ENCODE data around the gene CYTL1.
"Not testable (repeated sequence)": the region's sequence is repeated elsewhere in the genome, so short reads cannot be mapped to it uniquely, and the experiment has no call there.

CYTL1 gene

GRCh38 chr4:5019274-5019673 is at the start of gene CYTL1:
TSS of gene CYTL1 (minus strand) at chr4:5019458. CDS start at chr4:5019445, 13 bp downstream.
- no peak for DNase-seq (ENCODE audit: low read depth)

- no peak for DNase-seq (ENCODE audit: low read depth)
Observed at GRCh38 chr4:5067908-5068307, 48.6 kb upstream of the CYTL1 start.

GRCh38 chr4:5066968-5067367 is 47.7 kb upstream of the CYTL1 start:
- DNase-seq (ENCODE audit: low read depth) = not testable (repeated sequence)

- no peak for DNase-seq (ENCODE audit: low read depth)
Observed at GRCh38 chr4:5066101-5066500, 46.8 kb upstream of the CYTL1 start.

- no peak for DNase-seq (ENCODE audit: low read depth)
Observed at GRCh38 chr4:5055411-5055810, 36.2 kb upstream of the CYTL1 start.

- no peak for DNase-seq (ENCODE audit: low read depth)
Observed at GRCh38 chr4:5054532-5054931, 35.3 kb upstream of the CYTL1 start.

- DNase-seq (ENCODE audit: low read depth) = no peak
Observed at GRCh38 chr4:5052726-5053425, 33.6 kb upstream of the CYTL1 start.

GRCh38 chr4:5052204-5052702 is 33.0 kb upstream of the CYTL1 start:
- no peak for DNase-seq (ENCODE audit: low read depth)

- no peak for DNase-seq (ENCODE audit: low read depth)
Observed at GRCh38 chr4:5051278-5052203, 32.3 kb upstream of the CYTL1 start, which contains the start of gene STK32B. TSS of gene STK32B (plus strand) at chr4:5051480.

- DNase-seq (ENCODE audit: low read depth) = no peak
Observed at GRCh38 chr4:5050520-5051277, 31.4 kb upstream of the CYTL1 start.

GRCh38 chr4:5048721-5049120 is 29.5 kb upstream of the CYTL1 start:
- DNase-seq (ENCODE audit: low read depth) = no peak

- DNase-seq (ENCODE audit: low read depth) = no peak
Observed at GRCh38 chr4:5045097-5045496, 25.8 kb upstream of the CYTL1 start.

GRCh38 chr4:5044341-5044740 is 25.1 kb upstream of the CYTL1 start:
- DNase-seq (ENCODE audit: low read depth) = no peak

GRCh38 chr4:5043579-5043978 is 24.3 kb upstream of the CYTL1 start:
- DNase-seq (ENCODE audit: low read depth) = no peak

- DNase-seq (ENCODE audit: low read depth) = no peak
Observed at GRCh38 chr4:5041699-5042098, 22.4 kb upstream of the CYTL1 start.

GRCh38 chr4:5040856-5041620 is 21.8 kb upstream of the CYTL1 start:
- no peak for DNase-seq (ENCODE audit: low read depth)

- DNase-seq (ENCODE audit: low read depth) = no peak
Observed at GRCh38 chr4:5039800-5040199, 20.5 kb upstream of the CYTL1 start.

- DNase-seq (ENCODE audit: low read depth) = no peak
Observed at GRCh38 chr4:5037553-5038551, 18.6 kb upstream of the CYTL1 start.

GRCh38 chr4:5036239-5036638 is 17.0 kb upstream of the CYTL1 start:
- no peak for DNase-seq (ENCODE audit: low read depth)

- DNase-seq (ENCODE audit: low read depth) = no peak
Observed at GRCh38 chr4:5034206-5034605, 14.9 kb upstream of the CYTL1 start.
